GM21447 (cell line): Measurements from ENCODE around the gene FAM3D.

Source experiments
- ATAC-seq: cut with Tn5 transposase; IDR thresholded peaks from one replicate; pipeline ENCODE4 v1.9.1; 2021; ENCODE audit not compliant: unreplicated experiment

The FAM3D gene

GRCh38 chr3:58628823-58629562 lies 37.6 kb downstream of the FAM3D start:
- no peak for ATAC-seq

- no peak for ATAC-seq
Observed at GRCh38 chr3:58627941-58628340, 38.6 kb downstream of the FAM3D start.

- ATAC-seq: no peak
Observed at GRCh38 chr3:58627570-58627885, 39.0 kb downstream of the FAM3D start.

GRCh38 chr3:58626841-58627569 lies 39.6 kb downstream of the FAM3D start:
- ATAC-seq: no peak

GRCh38 chr3:58625196-58625824 lies 41.3 kb downstream of the FAM3D start:
- ATAC-seq: no peak

- no peak for ATAC-seq
Observed at GRCh38 chr3:58624550-58624949, 42.0 kb downstream of the FAM3D start.

- no peak for ATAC-seq
Observed at GRCh38 chr3:58623961-58624360, 42.6 kb downstream of the FAM3D start.

GRCh38 chr3:58623478-58623877 lies 43.1 kb downstream of the FAM3D start:
- ATAC-seq: no peak

- ATAC-seq: no peak
Observed at GRCh38 chr3:58622892-58623291, 43.7 kb downstream of the FAM3D start.

GRCh38 chr3:58622436-58622835 lies 44.1 kb downstream of the FAM3D start:
- ATAC-seq: no peak

- no peak for ATAC-seq
Observed at GRCh38 chr3:58621086-58621830, 45.3 kb downstream of the FAM3D start.

GRCh38 chr3:58620421-58620820 lies 46.2 kb downstream of the FAM3D start:
- ATAC-seq: no peak

- ATAC-seq: no peak
Observed at GRCh38 chr3:58617338-58617761, 49.2 kb downstream of the FAM3D start.

- ATAC-seq: no peak
Observed at GRCh38 chr3:58613236-58614132, 53.1 kb downstream of the FAM3D start.

- ATAC-seq: no peak
Observed at GRCh38 chr3:58612830-58613229, 53.7 kb downstream of the FAM3D start.

GRCh38 chr3:58609990-58610389 lies 56.6 kb downstream of the FAM3D start:
- ATAC-seq: no peak

GRCh38 chr3:58608648-58609047 lies 57.9 kb downstream of the FAM3D start:
- no peak for ATAC-seq

- ATAC-seq: no peak
Observed at GRCh38 chr3:58607816-58608215, 58.8 kb downstream of the FAM3D start.

GRCh38 chr3:58606693-58607092 lies 59.9 kb downstream of the FAM3D start:
- ATAC-seq: no peak

- no peak for ATAC-seq
Observed at GRCh38 chr3:58604031-58604430, 62.5 kb downstream of the FAM3D start.
